ENCODE data around the gene L3HYPDH.
"Not testable (repeated sequence)": the region's sequence is repeated elsewhere in the genome, so short reads cannot be mapped to it uniquely, and the experiment has no call there.

Gene L3HYPDH

DNA sequence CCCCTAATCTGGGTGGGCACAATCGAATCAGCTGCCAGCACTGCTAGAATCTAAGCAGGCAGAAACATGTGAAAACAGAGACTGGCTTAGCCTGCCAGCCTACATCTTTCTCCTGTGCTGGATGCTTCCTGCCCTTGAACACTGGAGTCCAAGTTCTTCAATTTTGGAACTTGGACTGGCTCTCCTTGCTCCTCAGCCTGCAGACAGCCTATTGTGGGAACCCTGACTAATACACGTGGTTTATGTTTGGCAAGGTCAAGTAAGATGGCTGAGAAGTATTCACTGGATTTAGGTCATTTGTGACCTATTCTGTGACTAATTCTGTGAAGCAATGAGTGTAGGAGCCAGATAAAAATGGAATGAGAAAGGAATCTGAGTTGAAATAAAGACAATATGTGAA is 30.1 kb downstream of the L3HYPDH start:
- TF ChIP-seq, protein P1, sequence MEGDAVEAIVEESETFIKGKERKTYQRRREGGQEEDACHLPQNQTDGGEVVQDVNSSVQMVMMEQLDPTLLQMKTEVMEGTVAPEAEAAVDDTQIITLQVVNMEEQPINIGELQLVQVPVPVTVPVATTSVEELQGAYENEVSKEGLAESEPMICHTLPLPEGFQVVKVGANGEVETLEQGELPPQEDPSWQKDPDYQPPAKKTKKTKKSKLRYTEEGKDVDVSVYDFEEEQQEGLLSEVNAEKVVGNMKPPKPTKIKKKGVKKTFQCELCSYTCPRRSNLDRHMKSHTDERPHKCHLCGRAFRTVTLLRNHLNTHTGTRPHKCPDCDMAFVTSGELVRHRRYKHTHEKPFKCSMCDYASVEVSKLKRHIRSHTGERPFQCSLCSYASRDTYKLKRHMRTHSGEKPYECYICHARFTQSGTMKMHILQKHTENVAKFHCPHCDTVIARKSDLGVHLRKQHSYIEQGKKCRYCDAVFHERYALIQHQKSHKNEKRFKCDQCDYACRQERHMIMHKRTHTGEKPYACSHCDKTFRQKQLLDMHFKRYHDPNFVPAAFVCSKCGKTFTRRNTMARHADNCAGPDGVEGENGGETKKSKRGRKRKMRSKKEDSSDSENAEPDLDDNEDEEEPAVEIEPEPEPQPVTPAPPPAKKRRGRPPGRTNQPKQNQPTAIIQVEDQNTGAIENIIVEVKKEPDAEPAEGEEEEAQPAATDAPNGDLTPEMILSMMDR (IDR thresholded peaks at IDR 0.05; ENCODE audit: low read length, missing control alignments) = no peak
- peak; percentile 97 for DNase-seq (ENCODE audit: low read depth)

DNA sequence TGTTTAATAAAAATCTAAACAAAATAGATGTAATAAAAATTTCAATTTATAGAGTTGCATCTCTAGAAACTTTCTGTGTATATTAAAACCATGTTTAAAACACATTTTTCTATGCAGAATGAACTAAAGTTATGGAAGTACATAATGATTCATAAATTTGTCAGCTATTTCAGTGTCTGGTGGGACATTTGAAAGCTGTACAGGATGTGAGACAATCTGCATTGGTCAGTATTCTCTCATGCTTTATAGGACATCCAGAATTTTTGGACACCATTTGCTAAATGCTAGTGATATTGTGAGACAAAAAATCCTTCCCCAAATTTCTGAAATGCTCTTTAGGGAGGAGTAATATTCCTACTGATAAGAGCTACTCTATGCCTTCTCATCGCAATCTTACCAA is 32.4 kb downstream of the L3HYPDH start:
- no peak for DNase-seq (ENCODE audit: low read depth)
- H3K4me3 ChIP-seq (replicated peaks; ENCODE audit: low read depth, low read length) = no peak overlapping the region
- TF ChIP-seq, protein P1 (IDR thresholded peaks at IDR 0.05; ENCODE audit: low read length, missing control alignments) = no peak

More for the DNA sequence above, 30.1 kb downstream of the L3HYPDH start:
- no peak overlapping the region for H3K4me3 ChIP-seq (replicated peaks; ENCODE audit: low read depth, low read length)

DNA sequence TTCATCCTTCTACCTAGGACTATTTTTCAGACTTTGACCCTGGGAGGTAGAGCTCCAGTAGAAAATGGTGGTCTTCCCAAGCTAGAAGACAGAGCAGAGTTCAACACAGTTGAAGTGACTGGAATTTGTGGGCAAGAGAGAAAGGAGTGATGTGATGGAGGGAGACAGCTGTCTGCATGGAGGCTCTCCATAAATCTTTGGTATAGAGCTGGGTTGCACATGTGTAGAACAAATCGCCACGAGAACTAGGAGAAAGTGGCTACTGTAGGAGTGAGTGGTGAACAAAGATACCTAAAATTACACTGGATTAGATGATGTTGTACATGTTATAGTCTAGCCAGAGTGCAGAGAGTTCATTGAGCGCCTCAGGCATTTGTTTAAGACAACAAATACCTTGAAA is 33.5 kb downstream of the L3HYPDH start:
- DNase-seq (ENCODE audit: low read depth) = no peak
- no peak overlapping the region for H3K4me3 ChIP-seq (replicated peaks; ENCODE audit: low read depth, low read length)
- TF ChIP-seq, protein P1 (IDR thresholded peaks at IDR 0.05; ENCODE audit: low read length, missing control alignments) = no peak

DNA sequence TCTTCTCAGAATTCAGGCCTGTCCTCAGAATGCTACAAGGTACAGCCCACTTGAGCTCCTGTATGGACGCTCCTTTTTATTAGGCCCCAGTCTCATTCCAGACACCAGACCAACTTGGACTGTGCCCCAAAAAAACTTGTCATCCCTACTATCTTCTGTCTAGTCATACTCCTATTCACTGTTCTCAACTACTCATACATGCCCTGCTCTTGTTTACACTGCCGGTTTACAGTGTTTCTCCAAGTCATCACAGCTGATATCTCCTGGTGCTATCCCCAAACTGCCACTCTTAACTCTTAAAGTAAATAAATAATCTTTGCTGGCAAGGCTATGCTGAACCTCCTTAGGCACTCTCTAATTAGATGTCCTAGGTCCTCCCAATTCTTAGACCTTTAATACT is 35.5 kb downstream of the L3HYPDH start:
- not testable (repeated sequence) for H3K4me3 ChIP-seq (replicated peaks; ENCODE audit: low read depth, low read length); DNase-seq (ENCODE audit: low read depth)

DNA sequence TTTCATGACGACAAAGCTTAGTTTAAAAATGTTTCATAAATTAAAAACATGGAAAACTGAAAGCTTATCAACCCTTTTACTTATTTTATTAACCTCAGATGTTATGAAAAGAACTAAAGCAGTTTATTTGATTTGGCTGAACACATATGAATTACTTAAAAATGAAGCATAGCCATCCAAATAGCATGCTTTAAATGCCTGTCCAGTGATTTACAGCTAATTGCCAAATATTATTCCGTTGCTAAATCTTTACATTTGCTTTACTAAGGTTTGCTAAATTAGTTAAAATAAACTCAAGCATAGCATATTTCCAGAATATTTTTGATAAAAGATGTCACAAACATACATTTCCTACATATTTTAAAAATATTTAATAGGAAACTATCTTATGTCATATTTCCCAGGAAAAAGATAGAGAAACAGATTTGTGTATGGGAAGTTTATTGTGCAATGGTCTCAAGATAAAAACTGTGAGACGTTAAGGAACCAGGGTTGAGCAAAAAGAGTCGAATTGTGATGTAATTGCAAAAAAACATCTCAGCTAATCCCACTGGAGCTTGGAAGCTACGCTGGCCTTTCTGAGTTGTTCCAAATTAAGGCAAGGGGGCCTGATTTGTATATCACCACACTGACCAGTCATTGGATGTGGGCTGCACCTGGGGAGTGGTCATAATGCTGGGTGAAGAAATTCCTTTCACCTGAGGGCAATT is 44.8 kb downstream of the L3HYPDH start:
- peak; percentile 92 for DNase-seq (ENCODE audit: low read depth)
- TF ChIP-seq, protein P1 (IDR thresholded peaks at IDR 0.05; ENCODE audit: low read length, missing control alignments) = no peak
- H3K4me3 ChIP-seq (replicated peaks; ENCODE audit: low read depth, low read length) = no peak overlapping the region

DNA sequence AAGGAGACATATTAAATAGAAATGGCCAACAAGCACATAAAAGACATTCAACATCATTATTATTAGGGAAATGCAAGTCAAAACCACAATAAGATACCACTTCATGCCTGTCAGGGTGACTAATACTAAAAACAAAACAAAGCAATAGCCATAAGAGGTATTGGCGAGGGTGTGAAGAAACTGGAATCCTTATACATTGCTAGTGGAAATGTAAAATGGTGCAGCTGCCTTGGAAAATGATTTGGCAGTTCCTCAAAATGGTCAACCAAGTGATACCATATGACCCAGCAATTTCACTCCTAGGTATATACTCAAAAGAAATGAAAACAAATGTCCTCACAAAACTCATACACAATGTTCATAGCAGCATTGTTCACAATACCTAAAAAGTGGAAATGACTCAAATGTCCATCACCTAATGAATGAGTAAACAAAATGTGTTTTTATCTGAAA is 46.0 kb downstream of the L3HYPDH start:
- no peak overlapping the region for H3K4me3 ChIP-seq (replicated peaks; ENCODE audit: low read depth, low read length)
- TF ChIP-seq, protein P1 (IDR thresholded peaks at IDR 0.05; ENCODE audit: low read length, missing control alignments) = no peak
- DNase-seq (ENCODE audit: low read depth) = peak; percentile 87

DNA sequence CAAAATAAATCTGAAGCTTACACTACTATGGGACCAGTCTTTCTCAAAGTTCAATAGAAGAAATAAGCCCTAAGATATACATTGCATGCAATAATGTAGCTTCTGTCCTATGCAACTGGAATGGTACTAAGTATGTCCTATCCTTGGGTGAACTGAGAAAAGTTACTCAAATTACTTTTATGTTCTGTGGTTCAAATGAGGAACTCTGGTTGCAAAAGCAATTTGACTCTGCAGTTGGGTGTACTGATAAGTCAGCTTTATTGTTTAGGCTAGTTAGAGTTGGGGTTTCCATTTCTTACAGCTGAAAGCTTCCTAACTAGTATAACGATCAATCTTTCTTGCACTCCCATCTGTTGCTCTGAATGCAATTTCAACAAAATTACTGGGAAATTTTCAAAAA is 48.2 kb downstream of the L3HYPDH start:
- TF ChIP-seq, protein P1 (IDR thresholded peaks at IDR 0.05; ENCODE audit: low read length, missing control alignments) = no peak
- DNase-seq (ENCODE audit: low read depth) = no peak

More for the DNA sequence above, 48.2 kb downstream of the L3HYPDH start:
- no peak overlapping the region for H3K4me3 ChIP-seq (replicated peaks; ENCODE audit: low read depth, low read length)

Measured in fibroblast of pulmonary artery (primary cell).